OCI-LY3 (cell line): Measurements from ENCODE around the gene SLIT1.

Experiments used
- CTCF ChIP-seq: fragments of 200-600, 300-600 bp; sonication (generic); IDR thresholded peaks from 2 replicates; pipeline ENCODE4 v1.5.1; 2014; ENCODE audit warnings: antibody characterized with exemption, low read length, low read depth
- EZH2phosphoT487 ChIP-seq: fragments of 200-600 bp; shearing (Covaris generic); IDR thresholded peaks from 2 replicates; pipeline ENCODE4 v1.6.1; 2018; ENCODE audit warnings: antibody characterized with exemption, mixed run types, low read depth

GRCh38 chr10:97182288-97182990 is 3.3 kb downstream of the SLIT1 start:
- TF ChIP-seq CTCF (no peak), EZH2phosphoT487 (no peak)
